ENCODE results near the gene CREG2. TPM values are rescaled to one million over a fixed set of nuclear protein-coding genes. Genes with fewer than 3 reads are reported as not detected.

The CREG2 gene
- total RNA-seq, 2 donors from 2014 or later: 0.59 TPM; not detected in 1

DNA sequence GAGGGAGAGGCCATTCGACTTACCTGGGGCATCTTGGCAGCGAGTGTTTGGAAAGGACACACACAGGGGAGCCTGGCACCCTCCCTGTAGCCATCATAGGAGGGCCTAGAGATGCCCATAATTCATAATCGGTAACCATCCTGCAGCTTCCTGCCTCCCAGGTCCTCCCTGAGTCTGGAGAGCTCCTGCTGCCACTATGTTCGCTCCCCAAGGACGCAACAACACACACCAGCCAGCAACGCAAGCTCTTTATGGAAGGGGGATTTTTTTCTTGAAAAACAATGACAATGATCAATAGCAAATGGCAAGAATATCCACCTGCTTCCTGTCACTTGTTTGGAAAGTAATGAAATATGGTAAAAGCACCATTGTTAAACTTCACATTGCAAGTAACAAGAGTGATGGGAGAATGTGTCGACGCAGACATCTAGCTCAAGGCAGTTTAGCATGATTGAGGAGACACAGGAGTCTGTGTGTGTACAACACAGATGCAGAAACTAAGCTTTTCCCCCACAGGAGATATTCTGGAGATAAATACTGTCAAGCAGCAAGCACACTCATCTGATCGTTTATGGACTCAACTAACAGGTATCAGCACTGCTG lies 24.9 kb upstream of the CREG2 start:
- Histone ChIP-seq H3K9me3 (no peaks in the 10 kb centered on the region), H3K27ac (no peak overlapping the region), H3K36me3 (no peaks in the 10 kb centered on the region), H3K4me3 (no peak overlapping the region), H3K27me3 (no peaks in the 10 kb centered on the region), H3K4me1 (no peaks in the 10 kb centered on the region)
- DNase-seq (ENCODE audit: low spot score): no peak
- TF ChIP-seq, protein P1, sequence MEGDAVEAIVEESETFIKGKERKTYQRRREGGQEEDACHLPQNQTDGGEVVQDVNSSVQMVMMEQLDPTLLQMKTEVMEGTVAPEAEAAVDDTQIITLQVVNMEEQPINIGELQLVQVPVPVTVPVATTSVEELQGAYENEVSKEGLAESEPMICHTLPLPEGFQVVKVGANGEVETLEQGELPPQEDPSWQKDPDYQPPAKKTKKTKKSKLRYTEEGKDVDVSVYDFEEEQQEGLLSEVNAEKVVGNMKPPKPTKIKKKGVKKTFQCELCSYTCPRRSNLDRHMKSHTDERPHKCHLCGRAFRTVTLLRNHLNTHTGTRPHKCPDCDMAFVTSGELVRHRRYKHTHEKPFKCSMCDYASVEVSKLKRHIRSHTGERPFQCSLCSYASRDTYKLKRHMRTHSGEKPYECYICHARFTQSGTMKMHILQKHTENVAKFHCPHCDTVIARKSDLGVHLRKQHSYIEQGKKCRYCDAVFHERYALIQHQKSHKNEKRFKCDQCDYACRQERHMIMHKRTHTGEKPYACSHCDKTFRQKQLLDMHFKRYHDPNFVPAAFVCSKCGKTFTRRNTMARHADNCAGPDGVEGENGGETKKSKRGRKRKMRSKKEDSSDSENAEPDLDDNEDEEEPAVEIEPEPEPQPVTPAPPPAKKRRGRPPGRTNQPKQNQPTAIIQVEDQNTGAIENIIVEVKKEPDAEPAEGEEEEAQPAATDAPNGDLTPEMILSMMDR (IDR thresholded peaks at IDR 0.05): no peak

DNA sequence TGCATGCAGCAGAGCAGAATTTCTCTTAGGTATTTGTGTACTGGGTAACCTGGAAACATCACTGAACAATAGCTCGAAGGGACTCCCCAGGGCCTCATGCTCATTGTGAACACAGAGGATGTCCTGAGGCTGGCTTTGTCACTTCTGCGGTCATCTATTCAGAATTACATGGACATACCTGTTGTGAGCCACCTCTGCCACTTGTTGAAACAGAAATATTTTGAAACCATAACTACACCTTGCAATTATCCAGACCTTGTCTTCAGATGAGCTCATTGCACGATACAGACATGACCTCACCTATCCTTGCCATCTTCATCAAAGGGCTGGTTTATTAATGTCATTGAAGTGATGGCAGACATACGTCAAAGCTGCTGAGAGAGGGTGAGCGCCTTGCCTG lies 23.4 kb upstream of the CREG2 start:
- TF ChIP-seq, protein P1 (IDR thresholded peaks at IDR 0.05): no peak
- H3K27ac ChIP-seq: no peak overlapping the region
- no peak for DNase-seq (ENCODE audit: low spot score)
- H3K4me3 ChIP-seq: no peak overlapping the region
- H3K27me3 ChIP-seq: no peaks in the 10 kb centered on the region
- H3K36me3 ChIP-seq: no peaks in the 10 kb centered on the region
- no peaks in the 10 kb centered on the region for H3K9me3 ChIP-seq
- no peaks in the 10 kb centered on the region for H3K4me1 ChIP-seq

DNA sequence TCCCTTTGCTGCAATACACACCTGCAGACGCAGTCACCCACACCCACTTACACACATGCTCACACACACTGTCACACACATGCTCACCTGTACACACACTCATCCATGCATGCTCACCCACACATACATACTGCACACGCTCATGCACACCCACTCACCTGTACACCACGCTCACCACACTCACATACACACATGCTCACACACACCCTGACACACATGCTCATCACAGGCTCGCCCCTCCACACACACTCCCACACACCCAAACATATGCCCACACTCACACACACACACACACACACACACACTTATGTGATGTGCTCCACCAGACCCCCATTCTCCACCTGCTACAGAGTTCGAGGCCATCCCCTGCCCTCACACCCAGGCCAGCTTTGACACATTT lies 22.8 kb upstream of the CREG2 start:
- H3K36me3 ChIP-seq: no peaks in the 10 kb centered on the region
- no peaks in the 10 kb centered on the region for H3K4me1 ChIP-seq
- TF ChIP-seq, protein P1 (IDR thresholded peaks at IDR 0.05): no peak
- DNase-seq (ENCODE audit: low spot score): no peak
- no peak overlapping the region for H3K4me3 ChIP-seq
- no peak overlapping the region for H3K27ac ChIP-seq
- H3K9me3 ChIP-seq: no peaks in the 10 kb centered on the region
- H3K27me3 ChIP-seq: no peaks in the 10 kb centered on the region

DNA sequence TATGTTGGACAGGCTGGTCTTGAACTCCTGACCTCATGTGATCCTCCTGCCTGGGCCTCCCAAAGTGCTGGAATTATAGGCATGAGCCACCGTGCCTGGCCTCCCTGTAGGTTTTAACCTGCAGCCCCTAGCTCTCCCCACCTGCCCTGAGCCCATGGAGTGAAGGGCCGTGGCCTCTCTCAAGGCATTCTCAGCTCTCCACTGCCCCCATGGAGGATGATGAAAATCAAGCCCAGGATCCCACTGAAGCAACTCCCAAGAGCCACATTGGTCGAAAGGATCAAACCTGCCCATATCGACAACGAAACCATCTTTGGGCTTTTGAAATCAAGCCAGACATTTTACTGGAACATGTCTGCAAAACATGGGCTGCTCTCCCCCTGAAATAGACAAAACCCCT lies 22.4 kb upstream of the CREG2 start:
- Histone ChIP-seq H3K27me3 (no peaks in the 10 kb centered on the region), H3K4me1 (no peaks in the 10 kb centered on the region), H3K4me3 (no peak overlapping the region), H3K36me3 (no peaks in the 10 kb centered on the region), H3K9me3 (no peaks in the 10 kb centered on the region), H3K27ac (no peak overlapping the region)
- TF ChIP-seq, protein P1 (IDR thresholded peaks at IDR 0.05): no peak
- no peak for DNase-seq (ENCODE audit: low spot score)

DNA sequence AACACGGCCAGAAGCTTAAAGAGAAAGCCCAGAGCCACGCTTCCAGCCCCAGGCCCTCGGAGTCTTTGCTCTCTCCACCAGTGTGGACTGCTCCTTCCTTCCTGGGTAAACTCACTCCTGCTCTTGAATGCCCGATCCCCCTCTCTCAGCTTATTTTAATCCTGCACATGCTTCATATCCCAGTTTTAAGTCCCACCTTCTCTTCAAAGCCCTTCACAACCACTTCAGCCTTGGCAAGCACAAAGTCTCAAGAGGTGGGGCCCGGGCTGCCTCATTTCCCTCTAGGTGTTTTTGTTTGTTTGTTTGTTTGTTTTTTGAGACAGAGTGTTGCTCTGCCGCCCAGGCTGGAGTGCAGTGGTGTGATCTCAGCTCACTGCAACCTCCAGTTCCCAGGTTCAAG lies 21.6 kb upstream of the CREG2 start:
- Histone ChIP-seq H3K9me3 (no peaks in the 10 kb centered on the region), H3K27ac (no peak overlapping the region), H3K27me3 (no peaks in the 10 kb centered on the region), H3K4me1 (no peaks in the 10 kb centered on the region), H3K36me3 (no peaks in the 10 kb centered on the region), H3K4me3 (no peak overlapping the region)
- TF ChIP-seq, protein P1 (IDR thresholded peaks at IDR 0.05): no peak
- no peak for DNase-seq (ENCODE audit: low spot score)

DNA sequence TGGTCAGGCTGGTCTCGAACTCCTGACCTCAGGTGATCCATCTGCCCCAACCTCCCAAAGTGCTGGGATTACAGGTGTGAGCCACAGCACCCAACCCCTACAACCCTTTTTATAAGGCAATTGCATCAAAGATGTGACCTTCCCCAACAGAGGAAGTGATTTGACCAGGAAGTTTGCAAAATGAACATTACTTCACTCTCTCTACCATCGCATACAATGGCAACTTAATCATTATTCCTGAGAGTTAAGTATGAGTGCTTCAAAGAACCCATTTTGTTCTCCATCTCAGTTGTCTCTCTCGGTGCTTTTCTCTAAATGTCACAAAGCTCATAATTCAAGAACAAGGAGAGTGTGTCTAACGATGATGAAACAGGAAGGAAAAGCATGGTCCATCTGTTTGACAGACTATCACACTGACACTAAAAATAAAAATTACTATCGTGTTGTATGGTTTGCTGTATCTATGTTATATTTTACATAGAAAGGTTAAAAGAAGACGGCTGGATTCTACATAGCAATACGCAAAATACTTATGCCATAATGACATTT lies 18.1 kb upstream of the CREG2 start:
- Histone ChIP-seq H3K27me3 (no peaks in the 10 kb centered on the region), H3K36me3 (no peaks in the 10 kb centered on the region), H3K9me3 (no peaks in the 10 kb centered on the region), H3K27ac (no peak overlapping the region), H3K4me3 (no peak overlapping the region), H3K4me1 (no peaks in the 10 kb centered on the region)
- no peak for DNase-seq (ENCODE audit: low spot score)
- TF ChIP-seq, protein P1 (IDR thresholded peaks at IDR 0.05): no peak

All from right atrium auricular region (tissue), 2 donors.